GM19023 (cell line): ENCODE data around the gene CACNG1.

Experiments used
- ATAC-seq: cut with Tn5 transposase; IDR thresholded peaks from one replicate; pipeline ENCODE4 v1.9.1; 2021; ENCODE audit warnings: mild to moderate bottlenecking, moderate library complexity; ENCODE audit not compliant: unreplicated experiment

The CACNG1 gene, protein sequence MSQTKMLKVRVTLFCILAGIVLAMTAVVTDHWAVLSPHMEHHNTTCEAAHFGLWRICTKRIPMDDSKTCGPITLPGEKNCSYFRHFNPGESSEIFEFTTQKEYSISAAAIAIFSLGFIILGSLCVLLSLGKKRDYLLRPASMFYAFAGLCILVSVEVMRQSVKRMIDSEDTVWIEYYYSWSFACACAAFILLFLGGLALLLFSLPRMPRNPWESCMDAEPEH

DNA sequence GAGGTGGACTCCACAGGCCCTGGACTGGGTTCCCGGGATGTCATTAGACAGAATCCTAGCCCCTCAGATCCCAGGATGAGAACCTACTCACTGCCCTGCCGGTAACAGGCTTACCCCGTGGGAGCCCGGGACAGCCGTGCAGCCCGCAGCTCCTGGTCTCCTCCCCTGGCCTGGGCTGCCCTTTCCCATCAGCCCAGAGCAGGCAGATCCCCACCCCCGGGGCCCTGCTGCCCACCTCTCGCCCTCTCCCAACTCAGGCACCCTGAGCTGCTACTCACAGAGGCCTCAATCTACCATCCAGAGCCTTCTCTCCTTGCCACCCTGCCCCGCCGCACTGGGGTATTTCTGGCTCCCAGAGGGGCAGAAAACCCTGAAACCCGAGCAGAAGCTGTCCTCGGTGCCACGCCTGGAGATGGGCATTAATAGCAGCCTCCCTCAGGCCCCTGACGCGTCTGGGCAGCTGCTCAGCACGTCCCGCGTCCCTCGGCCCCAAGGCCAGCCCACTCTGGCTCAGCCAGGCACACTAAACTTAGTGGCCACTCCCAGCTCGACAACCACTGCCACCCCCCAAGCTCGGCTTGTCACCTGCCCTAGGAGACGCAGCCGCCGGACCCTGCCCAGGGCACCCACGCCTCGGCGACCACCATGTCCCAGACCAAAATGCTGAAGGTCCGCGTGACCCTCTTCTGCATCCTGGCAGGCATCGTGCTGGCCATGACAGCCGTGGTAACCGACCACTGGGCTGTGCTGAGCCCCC lies at the start of gene CACNG1:
CACNG1 (plus strand) TSS at position 539 of the 757 bp plus-strand sequence; CDS start at position 646, 107 bp downstream.
- ATAC-seq: no peak

DNA sequence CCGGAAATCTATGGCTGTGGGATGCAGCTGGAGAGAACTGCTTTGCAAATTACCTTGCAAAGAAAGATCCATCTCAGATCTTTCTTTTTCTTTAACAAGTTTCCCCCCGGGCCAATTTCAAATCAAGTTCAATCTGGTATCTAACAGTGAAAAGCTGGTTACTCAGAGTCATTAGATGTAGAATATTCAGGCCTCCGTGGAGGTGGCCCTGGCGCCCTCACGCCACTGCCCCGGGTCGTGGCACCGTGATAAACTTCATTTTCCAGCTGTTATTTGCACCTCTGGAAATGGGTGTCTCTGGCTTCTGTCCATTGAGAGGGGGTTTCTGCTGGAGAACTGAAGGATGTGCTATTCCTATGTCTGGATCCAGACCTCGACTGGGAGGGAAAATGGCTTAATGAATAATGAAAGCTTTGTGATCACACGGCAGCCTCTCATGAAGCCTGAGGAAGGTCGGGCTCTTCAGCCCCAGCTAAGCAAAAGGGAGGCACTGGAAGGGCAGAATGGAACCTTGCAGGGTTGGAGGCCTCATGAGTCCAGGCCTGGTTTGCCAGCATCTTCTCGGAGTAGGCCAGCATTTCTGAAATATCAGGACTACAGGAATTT lies 49.3 kb upstream of the CACNG1 start:
- no peak for ATAC-seq

DNA sequence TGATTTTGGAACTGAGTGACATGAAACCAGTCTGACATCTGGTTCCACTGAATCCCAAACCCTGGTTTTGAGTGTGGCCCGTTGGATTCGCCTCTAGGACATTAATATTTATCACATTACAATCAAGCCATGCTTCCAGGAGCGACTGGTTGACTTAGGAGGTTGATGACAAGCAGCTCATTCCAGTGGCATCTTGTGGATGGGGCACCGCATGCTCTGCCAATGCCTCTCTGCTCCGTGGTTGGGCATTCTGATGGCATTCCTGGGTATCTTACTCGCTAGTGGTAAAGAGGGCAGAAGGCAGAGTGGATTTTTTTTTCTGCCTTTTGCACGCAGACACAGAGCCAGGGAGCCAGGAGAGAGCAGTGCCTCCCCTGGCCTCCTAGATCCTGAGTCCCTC lies 48.4 kb upstream of the CACNG1 start:
- ATAC-seq: no peak

DNA sequence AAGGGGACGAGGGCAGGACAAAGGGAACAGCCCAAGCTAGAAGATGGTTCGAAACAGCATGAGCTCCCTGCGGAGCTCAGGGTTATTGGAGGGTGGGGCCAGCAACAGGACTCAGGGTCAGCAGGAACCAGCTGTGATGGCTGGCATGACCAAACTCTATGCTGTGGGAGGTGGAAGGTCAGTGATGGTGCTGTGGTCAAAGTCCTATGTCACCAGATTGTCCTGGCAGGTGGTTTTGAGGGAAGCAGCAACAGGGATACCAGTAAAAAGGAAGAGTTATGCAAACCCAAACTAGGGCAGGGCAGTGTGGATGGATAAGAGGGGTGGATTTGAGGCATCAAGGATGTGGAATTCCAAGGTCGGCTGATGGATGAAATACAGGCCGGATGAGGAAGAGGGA lies 47.4 kb upstream of the CACNG1 start:
- ATAC-seq: no peak

DNA sequence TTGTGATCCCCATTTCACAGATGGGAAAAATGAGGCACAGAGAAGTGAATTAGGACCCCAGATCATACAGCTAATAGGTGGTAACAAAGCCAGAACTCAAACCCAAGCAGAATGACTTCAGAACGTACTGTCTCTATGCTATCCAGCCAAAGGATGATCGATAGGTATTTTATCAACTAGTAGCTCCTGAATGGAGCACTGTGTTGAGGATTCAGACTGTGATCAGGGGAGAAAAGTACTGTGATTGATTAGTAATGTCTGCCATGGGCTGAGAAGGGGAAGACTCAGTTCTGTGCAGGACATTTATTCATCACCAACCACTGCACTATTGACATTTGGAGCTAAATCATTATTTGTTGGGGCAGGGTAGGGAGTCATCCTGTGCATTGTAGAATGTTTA lies 41.1 kb upstream of the CACNG1 start:
- no peak for ATAC-seq

DNA sequence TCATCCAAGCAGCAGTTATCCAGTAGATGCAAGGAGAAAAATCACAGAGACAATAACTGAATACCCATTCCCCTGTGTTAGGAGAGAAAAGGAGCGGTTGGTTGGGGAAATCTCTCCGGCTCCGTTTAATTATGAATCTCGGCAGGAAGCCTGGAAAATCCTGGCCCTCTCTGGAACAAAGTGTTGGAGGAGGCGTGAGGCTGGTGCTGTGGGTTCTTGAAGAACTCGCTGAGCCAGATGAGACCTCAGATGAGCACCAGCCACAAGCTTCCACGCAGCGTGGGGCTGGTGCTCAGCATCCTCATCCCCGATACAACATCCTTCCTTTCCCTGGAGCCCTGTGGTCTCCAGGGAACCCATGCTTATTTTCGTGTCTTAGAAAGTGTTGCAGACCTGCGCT lies 40.2 kb upstream of the CACNG1 start:
- no peak for ATAC-seq

DNA sequence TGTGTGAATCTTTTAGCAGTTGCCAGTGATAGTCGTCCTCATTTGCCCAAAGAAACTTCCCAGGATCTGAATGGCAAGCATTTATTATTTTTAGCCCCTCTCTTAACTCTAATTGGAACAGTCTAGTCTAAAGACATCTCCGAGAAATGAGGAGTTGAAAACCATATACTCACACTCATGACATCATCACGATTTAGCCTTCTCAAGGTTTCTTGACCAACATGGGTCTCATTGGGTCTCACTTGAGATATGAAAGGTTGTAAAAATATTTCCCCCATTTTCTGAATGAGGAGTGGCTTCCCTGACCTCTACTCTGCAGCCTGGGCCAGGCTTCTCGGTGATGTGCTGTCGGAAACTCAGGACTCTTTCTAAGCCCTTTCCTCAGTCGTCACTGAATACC lies 37.1 kb upstream of the CACNG1 start:
- no peak for ATAC-seq

DNA sequence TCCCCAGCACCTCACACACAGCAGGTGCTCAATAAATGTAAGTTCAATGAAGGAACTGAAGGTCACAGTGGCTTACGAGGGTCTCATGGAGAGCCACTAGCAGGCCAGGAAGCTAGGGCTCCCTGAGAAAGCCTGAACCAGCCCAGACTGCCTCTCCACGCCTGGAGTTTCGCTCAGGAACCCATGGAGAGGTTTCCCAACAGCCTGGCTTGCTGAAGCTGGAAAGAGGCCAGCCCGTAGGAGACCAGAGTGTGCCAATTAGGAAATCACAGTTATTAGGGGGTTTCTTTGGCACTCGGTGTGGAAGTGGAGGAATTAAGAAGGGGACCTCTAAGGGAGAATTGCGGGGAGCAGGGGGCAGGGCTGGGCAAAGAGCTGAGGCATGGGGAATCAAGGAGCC lies 36.3 kb upstream of the CACNG1 start:
- no peak for ATAC-seq

DNA sequence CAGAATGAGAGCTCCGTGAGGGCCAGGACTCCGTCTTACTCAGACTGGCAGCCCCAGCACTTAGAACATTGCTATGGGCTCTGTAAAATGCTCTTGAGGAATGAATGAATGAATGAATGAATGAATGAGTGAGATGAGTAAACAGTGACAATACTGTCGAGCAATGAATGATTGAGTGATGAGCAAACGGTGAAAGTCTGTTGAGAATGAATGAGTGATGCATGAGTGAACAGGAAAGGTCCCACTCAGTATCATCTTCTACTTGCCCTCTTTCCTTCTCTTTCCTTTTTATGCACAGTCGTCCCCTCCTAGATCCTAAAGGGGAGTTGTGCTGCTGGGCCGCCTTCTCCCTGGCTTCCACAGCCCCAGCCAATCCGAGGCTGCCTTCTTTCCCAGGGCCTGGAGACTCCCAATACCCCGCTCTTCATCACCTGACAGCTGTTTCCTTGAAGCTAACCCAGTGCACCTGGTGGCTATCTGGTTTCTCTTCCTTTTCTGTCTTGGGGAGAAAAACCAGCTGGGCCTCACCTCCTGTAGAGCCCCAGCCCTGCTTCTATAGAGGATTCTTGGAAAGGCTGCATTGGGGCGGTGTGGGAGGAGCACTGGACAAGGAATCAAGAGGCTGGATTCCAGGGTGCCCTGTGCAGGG lies 32.7 kb upstream of the CACNG1 start:
- ATAC-seq: peak; percentile 52

DNA sequence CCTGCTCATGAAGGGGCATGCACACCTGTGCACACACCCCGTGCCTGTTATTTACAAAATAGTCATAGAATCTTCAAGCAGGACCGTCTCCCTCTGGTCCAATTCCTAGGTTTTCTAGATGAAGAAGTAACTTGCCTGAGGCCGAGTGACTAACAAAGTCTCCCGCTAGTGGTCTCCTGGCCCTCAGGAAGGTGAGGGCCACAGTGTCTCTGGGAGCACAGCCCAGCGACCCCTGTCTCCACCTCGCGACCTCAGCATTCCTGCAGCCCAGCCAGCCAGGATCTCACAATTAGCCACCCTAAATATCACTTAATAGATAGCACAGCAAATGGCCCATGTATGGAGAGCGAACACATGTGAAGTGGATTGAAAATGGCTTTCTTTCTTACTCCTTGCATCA lies 30.5 kb upstream of the CACNG1 start:
- ATAC-seq: no peak

DNA sequence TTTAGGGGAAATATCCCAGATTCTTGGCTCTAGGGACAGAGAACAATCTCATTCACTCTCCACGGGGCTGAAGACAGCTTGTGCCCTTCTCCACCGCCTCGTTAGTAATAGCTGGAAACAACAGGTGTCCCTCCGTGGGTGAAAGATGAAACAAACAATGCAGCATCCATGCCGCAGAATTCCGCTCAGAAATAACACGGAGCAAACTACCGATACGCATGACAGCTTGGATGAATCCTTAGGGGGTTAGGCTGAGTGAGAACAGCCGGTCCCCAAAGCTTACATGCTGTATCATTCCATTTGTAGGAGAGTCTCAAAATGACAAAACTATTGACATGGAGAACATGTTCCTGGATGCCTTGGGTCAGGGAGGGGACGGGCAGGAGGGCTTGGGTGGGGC lies 29.4 kb upstream of the CACNG1 start:
- ATAC-seq: no peak

DNA sequence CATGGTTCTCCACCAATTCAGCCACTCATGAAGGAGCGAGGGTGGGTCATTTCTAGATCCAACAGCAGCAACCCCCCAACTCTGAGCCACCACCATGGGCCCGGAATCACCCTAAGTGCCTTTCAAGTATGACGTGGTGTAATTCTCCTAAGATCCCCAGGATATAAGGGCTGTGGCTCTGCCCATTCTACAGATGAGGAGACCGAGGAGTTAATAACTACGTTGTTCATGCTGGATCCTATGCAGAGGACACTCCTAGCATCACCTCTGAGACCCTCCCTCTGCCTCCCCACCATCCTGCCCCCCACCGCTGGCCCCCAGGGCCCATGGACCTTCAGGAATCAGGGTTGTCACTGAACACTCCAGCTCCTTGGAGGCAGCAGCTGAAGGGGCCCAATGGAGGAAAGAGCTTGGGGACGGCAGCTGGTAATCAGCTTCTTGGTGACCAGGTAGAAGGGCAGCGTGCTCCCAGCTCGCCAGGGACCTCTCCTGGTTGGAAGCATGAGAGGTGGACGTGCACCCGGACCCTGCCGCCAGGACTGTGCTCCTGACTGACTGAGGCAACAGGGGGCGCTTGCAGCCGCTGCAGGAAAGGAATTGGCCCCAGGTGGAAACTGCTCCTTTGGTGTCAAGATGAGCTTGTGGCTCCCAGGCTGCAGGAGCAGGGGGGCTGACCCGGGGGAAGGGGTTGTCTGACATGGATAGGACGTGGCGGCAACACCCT lies 28.2 kb upstream of the CACNG1 start:
- no peak for ATAC-seq

DNA sequence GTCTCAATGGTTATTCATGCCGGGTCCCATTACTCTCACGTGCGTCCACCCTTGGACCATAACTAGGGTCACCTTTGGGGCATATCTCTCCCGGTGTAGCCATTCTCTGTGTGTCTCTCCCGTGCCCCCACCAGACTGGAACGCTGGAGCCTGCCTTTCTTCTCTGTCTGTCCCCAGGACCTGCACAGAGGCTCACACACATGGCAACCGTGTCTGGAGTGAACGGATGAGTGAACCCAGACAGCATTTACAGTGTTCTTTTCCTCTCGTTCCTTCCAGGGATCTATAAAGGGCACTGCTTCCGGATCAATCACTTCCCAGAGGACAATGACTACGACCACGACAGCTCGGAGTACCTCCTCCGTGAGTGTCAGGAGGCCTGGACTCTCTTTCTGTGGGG lies 26.4 kb upstream of the CACNG1 start:
- no peak for ATAC-seq

DNA sequence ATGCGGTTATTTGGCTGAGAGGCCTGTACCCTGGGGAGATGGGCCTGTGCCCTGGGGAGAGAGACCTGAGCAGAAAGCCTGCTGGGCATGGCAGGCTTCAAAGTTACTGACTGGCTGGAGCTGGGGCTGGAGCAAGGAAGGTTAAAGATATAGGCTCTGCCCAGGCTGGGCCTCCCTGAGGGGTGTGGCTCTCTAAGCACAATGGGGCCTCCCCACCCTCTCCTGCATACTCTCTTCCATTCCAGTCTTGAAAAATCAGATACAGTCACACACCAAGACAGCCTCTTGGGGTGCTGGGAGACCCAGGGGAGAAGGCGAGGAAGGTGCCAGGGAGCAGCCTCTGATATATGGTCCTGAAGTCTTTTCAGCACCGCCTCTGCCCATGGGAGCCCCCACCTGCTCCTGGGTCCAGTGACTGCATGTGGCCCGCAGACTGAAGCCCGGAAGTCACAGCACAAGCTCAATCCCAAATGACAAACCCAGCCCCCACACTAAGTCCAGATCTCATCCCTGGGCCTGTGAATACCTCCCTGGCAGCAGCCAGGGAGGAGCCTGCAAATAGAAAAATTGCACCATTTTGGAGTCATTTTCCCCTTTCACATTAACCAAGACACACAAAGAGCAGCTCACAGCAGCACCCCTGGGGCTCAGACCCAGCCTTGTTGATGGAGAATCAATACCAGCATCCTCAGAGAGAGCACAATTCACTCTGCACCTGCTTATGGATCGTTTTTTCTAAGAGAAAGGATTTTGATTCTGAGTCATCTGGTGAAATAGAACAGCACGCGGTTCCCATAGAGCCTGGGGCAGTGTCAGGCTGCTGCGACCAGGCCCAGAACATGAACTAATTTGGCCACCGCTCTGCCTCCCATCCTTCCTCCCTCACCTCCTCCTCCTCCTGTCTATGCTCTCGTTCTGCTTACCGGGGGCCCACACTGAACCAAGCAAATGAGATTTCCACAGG lies 25.6 kb upstream of the CACNG1 start:
- no peak for ATAC-seq

DNA sequence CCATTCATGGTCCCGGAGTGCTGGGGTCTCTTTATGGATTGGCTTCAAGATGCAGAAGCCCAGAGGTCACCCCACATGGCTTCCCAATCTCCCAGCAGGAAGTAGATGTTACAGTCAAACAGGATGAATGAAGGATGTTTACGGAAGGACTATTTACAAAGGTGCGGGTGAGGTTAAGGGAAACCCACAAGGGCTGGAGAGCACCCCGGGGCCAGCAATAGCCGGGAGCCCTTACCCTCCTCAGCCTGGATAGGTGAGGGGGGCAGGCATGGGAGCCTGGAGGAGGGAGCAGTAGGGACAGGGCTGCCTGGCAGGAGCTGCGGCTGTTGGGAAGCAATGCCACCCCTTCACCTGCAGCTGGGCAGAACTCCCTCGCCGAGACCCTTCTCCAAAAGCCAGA lies 24.5 kb upstream of the CACNG1 start:
- no peak for ATAC-seq

DNA sequence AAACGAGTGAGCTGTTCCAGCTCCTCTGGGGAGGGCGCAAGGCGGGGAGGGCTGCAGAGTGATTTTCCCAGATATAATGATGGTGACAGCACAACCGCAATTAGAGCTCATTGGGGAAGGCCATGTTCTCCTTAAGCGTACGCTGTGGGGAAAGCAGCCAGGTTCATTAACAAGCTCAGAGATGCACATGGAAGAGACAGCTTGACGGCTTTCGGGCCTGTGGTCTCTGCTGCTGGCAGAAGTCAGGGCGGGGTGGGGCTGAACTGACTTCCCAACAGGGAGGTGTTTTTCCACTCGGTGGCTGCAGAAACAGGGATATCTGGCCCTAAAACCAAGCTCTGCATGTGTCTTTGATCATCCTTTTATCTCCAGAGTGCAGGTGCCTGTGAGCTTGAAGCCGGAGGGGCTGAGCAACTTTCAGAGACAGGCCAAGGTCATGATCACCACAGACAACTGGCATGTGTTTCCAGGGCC lies 24.0 kb upstream of the CACNG1 start:
- ATAC-seq: no peak

DNA sequence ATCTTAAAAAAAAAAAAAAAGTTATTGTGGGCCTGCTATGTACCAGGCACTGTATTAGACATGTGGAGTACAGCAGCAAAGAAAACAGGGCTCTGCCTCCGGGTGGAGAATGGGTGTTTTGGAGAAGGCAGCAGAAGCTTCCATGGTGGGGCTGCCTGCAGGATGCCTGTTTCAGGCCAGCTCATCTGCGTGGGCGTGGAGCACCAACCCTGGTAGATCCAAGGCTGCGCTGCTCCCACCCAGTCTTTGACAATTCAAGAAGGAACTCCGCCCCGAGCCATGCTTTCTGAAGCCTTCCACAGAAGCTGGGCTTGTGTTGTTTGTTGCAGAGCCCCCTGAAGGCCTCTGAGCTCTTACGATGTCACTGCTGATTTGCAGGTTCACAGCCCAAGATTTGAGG lies 23.2 kb upstream of the CACNG1 start:
- ATAC-seq: no peak

DNA sequence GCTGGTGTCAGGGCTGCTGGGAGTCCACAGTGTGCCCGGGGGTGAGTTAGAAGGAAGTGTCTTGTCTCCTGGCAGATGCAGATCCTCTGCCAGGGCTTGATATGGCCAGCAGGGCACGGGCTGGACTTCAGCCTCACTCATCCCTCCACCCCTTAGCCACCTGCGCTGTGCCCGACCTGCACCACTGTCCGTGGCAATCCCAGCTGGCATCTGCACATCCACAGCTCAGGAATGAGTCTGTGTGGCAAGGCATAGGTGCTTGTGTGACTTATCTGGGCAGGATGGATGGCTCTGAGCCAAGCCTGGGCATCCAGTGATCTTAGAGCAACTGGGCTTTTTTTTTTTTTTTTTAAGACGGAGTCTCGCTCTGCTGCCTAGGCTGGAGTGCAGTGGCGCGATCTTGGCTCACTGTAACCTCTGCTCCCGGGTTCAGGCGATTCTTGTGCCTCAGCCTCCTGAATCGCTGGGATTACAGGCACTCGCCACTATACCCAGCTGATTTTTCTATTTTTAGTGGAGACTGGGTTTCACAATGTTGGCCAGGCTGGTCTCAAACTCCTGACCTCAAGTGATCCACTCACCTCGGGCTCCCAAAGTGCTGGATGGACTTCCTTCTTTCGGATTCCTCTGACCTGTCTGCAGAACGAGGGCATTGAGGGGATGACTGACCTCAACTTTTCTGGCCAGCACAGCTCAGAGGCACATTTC lies 22.5 kb upstream of the CACNG1 start:
- no peak for ATAC-seq

DNA sequence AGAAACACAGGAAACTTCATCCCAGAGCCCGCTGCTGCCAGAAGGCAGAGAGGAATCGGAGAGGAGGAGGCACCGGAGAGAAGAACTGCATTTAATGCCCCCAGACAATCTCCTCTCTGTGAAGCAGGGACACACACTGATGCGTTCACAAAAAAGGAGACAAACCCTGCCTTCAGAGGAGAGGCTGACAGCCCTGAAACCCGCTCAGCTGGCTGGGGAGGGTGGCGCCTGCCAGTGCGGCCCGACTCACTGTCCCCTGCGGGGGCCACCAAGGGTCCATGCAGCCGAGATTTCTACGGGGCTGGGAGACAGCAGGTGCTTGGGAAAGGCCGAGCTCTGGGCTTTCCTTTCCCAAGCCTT lies 21.9 kb upstream of the CACNG1 start:
- no peak for ATAC-seq
